ENCODE results near the gene ANKHD1.

ANKHD1 gene, protein sequence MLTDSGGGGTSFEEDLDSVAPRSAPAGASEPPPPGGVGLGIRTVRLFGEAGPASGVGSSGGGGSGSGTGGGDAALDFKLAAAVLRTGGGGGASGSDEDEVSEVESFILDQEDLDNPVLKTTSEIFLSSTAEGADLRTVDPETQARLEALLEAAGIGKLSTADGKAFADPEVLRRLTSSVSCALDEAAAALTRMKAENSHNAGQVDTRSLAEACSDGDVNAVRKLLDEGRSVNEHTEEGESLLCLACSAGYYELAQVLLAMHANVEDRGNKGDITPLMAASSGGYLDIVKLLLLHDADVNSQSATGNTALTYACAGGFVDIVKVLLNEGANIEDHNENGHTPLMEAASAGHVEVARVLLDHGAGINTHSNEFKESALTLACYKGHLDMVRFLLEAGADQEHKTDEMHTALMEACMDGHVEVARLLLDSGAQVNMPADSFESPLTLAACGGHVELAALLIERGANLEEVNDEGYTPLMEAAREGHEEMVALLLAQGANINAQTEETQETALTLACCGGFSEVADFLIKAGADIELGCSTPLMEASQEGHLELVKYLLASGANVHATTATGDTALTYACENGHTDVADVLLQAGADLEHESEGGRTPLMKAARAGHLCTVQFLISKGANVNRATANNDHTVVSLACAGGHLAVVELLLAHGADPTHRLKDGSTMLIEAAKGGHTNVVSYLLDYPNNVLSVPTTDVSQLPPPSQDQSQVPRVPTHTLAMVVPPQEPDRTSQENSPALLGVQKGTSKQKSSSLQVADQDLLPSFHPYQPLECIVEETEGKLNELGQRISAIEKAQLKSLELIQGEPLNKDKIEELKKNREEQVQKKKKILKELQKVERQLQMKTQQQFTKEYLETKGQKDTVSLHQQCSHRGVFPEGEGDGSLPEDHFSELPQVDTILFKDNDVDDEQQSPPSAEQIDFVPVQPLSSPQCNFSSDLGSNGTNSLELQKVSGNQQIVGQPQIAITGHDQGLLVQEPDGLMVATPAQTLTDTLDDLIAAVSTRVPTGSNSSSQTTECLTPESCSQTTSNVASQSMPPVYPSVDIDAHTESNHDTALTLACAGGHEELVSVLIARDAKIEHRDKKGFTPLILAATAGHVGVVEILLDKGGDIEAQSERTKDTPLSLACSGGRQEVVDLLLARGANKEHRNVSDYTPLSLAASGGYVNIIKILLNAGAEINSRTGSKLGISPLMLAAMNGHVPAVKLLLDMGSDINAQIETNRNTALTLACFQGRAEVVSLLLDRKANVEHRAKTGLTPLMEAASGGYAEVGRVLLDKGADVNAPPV (N-terminal part only)

GRCh38 chr5:140401362-140402257, at the start of gene ANKHD1:
Gene ANKHD1 (plus strand): TSS chr5:140401833. CDS start chr5:140401968, 135 bp downstream.
- DNase-seq: peak; percentile 93

GRCh38 chr5:140355546-140355945, 46.1 kb upstream of the ANKHD1 start:
- DNase-seq: no peak

DNA sequence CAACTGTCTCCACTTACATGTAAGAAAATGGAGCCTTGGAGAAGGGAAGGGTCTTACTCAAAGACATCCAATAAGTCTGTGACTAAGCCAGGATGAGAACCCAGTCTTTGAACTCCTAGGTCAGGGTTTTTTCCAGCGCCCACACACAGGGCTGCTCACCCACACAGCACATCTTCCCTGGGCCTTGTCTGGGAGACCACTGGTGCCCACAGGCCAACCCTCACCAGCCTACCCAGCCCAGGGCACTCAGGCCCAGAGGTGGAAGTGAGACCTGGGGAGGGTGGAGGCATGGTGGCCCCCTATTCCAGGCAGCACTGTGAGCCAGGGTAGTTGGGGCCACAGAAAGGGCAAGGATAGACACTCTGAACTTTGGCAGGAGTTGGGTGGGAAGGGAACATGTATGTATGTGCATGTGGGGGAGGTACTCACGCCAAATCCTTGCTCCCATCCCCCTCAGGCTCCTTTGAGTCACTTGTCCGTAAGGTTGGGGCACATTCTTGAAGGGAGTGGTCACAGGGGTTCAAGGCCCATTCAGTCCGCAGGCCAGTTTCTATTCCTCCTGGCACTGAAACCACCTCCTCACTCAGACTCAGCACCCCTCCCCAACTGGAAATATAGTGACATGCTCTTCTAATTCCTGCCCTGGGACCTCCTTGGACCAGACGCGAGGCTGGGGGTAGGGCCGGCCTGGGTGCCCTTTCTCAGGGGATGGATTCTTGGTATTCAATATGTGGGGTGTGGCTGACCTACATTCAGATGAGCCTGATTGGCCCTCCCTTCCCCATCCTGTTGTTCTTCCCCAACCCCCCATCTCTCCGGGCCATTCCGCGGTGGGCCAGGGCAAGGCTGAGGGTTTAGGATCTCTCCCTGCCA, 44.5 kb upstream of the ANKHD1 start:
- DNase-seq: no peak

DNA sequence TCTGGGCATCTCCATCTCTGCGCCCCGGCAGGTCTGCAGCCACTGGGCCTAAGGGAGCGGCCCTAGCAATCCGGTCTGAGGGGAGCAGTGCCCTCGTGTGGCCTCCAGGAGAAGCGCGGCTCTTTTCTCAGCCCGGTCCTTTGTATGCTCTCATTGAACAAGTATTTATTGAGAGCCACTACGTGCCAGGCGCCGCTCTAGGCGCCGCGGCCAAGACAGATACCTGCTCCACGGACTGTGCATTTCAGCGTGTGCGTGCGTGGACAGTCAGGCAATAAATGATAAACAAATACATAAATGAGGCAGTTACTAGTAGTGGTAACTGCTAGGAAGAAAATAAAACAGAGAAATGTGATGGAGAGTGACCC, 43.9 kb upstream of the ANKHD1 start:
- peak; percentile 72 for DNase-seq

- no peak for DNase-seq
These were observed 42.8 kb upstream of the ANKHD1 start for GRCh38 chr5:140358738-140359310.

DNA sequence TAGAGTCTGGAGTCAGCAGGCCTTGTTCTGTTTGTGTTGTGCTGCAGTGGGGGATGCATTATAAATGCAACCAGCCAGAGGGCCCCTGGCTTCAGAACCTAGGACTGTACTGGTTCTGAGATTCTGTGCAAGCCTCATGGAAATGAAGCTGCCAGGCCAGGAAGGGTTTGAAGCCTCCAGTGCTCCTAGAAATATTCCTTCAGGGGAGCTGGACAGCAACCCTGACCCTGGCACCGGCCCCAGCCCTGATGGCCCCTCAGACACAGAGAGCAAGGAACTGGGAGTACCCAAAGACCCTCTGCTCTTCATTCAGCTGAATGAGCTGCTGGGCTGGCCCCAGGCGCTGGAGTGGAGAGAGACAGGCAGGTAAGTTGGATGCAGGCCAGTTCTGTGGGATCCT, 41.5 kb upstream of the ANKHD1 start, which contains the start of gene SLC4A9:
Gene SLC4A9 (plus strand): TSS at position 94 of the 400 bp plus-strand sequence. CDS start 43 bp downstream, at position 137.
- no peak for DNase-seq

- no peak for DNase-seq
These were observed 40.8 kb upstream of the ANKHD1 start for GRCh38 chr5:140360681-140361479.

DNA sequence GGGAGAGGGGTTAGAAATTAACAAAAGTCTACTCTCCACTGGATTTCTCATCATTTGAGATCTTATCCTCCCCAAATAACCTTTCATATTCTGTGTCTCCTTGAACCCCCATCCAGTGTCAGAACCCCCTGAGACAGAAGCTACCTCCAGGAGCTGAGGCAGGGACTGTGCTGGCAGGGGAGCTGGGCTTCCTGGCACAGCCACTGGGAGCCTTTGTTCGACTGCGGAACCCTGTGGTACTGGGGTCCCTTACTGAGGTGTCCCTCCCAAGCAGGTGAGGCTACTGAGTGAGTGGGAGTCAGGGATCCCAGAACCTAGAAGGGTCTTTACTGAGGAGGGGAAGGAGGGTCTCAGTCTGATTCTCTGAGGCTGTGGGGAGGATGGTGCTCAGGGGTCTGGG, 39.7 kb upstream of the ANKHD1 start:
- no peak for DNase-seq

DNA sequence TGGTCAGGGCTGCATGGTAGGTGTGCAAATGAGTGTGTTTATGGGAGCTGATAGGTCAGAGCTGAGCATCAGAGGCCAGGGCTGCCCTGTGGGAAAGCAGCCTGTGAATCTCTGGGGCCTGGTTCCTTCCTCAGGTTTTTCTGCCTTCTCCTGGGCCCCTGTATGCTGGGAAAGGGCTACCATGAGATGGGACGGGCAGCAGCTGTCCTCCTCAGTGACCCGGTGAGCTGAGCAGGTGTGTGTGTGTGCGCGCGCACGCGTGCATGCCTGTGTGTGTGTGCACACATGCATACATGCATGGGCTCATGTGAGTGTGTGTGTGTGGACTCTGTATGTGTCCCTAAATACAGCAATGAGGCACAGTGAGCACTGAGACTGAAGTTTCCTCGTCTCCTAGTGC, 39.3 kb upstream of the ANKHD1 start:
- DNase-seq: no peak

- peak; percentile 85 for DNase-seq
These were observed 38.6 kb upstream of the ANKHD1 start for GRCh38 chr5:140362875-140363630.

- DNase-seq: no peak
These were observed 37.8 kb upstream of the ANKHD1 start for GRCh38 chr5:140363631-140364471.

- DNase-seq: no peak
These were observed 37.2 kb upstream of the ANKHD1 start for GRCh38 chr5:140364472-140364765.

- no peak for DNase-seq
These were observed 36.4 kb upstream of the ANKHD1 start for GRCh38 chr5:140365282-140365681.

- DNase-seq: no peak
These were observed 35.7 kb upstream of the ANKHD1 start for GRCh38 chr5:140365941-140366340.

- DNase-seq: no peak
These were observed 34.9 kb upstream of the ANKHD1 start for GRCh38 chr5:140366589-140367255.

GRCh38 chr5:140367256-140368013, 34.2 kb upstream of the ANKHD1 start:
- DNase-seq: no peak

Measured in stimulated activated CD4-positive, alpha-beta T cell treated with anti-CD3 and anti-CD28 coated beads, Interleukin-4, amount 100 ng/mL, for 1 hour (primary cell).